NCI-H1092 treated with DMSO at 0.1 percent for 48 hours (cell line): Measurements from ENCODE around the gene HLA-B.

Experiments
- DNase-seq: peaks from one replicate; lab custom pipeline; 2025; lab: John Stamatoyannopoulos, UW

The HLA-B gene

DNA sequence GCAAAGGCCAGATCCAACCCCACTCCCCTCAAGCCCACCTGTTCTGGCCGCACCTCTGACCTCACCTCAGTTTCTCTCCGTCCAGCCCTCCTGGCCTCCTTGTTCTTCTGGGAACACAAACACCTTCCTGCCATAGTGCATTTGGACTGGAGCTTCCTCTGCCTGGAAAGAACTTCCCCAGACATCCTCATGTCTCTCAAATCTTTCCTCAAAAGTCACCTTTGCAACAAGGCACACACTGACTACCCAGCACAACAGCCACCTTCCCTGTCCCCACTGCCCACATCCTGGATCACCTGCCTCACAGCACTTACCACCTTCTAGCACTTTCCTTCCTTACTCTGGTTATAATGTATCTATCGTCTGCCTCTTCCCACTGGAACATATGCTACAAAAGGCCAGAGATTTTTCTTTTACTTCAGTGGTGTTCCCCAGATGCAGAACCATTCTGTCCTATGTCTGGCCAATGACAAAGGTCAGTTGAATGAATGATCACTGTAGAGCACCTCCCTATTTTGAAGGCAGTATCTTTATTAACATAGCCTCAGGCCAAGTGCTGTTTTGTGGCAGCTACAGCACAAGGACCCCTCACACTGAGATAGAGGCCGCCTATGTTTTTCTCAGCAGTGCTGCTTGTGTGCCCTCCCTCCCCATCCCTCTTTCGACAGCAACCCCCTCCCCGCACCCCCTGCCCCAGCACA is 4.1 kb downstream of the HLA-B start:
- no peak for DNase-seq

DNA sequence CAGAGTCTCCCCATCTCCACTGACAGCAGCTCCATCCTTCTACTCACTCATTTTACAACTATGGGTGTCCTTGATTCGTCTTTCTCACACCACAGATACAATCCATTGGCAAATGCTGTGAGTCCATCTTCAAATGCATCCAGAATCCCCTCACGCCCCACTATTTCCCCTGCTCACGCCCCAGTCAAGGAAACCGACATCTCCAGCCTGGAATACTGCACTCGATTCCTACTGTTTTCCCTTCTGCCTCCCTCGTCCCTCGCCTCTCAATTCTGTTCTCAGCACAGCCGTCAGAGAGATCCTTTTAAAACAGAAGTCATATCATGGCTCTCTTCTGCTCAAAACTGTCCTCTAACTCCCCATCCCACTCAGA is 4.7 kb downstream of the HLA-B start:
- no peak for DNase-seq

DNA sequence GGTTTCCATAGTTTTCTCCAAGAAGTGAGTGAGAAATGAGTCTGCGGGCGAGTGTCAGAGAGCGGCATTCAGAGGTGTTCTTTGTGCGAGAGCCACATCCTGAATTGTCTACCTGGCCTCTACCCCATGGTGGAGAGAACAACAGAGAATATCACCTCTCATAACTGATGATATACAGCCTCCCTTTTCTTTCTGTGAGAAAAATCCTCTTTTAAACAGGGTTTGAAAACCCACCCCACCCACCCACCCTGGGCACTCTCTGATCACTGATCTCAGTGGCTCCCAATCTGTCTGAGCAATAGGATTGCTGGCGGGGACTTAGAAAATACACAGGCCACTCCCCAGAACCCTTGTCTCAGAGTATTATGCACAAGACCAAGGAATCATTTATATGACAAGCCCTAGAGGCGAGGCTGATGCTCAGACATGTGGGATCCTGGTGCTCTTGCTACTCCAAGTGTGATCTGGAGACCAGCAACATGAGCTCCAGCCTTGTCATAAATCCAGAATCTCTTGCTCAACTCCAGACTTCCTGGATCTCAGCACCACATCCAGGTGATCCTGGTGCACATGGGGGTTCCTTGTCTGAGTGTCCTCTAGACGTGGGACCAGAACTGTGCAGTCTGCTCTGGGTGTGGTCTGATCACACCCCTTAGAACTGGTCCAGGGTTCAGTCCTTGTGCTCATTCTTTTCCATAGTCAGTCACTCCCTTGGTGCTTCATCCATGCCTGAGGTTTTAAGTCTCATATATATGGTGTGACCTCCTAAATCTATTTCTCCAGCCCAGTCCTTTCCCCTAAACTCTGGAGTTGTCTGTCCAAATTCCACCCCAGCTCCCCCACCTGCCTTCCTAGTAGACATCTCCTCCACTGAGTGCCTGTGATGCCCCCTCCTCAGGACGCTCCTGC is 5.3 kb downstream of the HLA-B start:
- DNase-seq, result no peak

DNA sequence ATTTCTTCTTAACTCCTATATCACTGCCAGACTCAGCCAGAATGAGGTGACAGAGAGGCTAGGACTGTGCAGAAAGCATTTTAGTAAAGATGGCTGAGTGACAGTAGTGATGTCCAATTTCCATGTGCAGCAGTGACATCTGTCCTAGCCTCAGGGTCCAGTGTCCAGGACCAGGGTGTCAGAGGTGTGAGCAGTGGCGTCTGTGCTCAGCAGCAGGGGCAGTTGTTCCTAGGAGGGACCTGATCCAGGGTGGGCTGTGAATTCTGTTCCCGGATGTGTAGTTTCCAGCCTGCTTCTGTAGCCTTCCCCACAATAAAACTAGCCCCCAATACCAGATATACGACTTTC is 6.0 kb downstream of the HLA-B start:
- DNase-seq, result no peak

DNA sequence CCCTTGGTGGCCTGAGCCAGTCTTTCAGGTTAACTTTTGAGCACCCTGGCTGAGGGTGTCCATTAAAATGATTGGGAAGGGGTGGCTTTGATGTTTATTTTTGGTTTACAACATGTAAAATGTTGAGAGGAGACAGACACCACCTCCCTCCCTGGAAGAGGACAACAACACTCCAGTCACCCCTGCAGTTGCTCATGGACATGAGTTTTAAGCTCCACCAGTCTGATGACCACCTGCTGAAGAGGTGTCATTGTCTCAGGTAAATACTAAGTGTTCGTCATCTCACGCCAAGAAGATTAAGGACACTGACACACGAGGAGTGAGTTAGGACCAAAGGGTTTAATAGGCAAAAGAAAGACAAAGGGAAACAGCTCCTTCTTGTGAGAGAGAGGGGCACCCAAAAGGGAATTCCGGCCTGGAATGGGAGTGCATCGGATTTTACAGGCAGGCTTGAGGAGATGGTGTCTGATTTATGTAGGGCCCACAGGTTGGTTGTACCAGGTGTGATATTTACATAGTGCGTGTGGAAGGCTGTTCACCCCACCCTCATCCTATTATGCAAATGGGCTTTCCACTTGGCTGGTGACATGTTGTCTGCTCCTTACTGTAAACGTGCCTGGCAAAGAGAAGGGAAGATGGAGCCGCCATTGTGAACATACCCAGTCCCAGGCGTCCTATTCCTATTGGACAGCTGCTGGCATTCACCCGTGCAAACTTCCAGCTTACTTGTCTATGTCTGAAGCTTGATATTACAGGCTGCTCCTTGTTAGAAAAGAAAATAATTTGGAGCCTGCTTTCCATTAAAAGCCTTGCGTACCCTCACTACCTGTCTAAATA is 6.6 kb downstream of the HLA-B start:
- DNase-seq, result no peak

DNA sequence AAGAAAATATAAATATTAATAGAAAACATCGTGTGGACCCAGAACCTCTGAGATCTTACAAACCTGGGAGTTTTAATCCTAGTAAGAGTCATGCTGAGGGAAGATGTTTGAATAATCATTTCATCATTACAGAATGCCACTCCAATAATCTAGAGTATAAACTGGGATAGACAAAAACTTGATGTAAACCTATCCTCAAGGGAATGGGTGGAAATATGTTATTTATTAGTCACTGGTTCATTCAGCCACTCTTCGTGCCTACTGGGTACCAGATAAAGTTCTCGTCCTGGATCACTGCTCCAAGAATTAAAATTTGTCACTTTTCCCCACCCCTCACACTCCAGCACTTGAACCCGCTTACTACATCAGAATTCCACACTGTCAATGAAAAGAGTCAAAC is 7.7 kb downstream of the HLA-B start:
- no peak for DNase-seq

DNA sequence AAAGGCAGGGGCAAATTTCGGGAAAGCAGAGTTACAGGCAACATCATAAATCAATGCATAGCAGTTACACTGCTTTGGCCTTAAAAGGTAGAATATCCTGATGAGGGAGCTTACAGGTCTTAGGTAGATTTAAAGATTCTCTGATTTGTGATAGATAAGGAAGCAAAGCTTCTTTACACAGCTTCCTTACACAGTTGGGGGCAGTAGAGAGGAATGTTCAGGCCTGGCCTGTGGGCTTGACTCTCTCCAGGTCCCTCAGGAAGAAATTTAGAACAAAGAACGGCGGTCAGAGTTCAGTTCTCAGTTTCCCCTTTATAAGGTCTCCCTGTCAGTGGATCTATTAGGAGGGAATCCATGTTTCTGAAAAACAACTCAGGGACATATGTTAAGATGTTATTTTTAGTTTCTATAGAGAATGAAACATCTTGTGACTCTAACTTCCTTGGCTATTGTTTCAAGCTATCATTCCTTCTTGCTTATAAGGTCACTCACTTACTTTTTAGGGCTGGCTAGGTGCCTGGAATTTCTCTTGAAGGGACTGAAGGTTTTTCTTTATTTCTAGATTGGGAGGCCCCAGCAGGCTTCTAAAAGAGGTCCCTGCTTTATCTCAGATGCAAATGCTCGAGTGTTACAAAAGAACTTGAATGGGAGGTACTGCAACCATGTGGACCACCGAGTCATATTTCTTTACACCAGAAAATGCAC is 11.8 kb downstream of the HLA-B start:
- no peak for DNase-seq

DNA sequence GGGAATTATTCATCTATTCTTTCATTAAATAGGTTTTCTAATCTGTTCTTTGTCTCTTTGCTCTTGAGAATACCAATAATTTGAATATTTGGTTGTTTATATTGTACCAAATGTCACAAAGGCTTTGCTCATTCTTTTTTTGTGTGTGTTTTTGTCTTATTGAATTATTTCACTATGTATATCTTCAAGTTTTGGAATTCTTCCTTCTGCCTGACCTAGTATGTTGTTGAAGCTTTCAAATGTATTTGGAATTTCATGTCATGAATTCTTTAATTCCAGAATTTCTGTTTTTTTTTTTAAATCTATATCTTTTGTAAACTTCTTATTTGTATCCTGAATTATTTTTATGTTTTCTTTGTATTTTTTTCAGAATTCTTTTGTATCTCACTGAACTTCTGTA is 16.8 kb downstream of the HLA-B start:
- no peak for DNase-seq

DNA sequence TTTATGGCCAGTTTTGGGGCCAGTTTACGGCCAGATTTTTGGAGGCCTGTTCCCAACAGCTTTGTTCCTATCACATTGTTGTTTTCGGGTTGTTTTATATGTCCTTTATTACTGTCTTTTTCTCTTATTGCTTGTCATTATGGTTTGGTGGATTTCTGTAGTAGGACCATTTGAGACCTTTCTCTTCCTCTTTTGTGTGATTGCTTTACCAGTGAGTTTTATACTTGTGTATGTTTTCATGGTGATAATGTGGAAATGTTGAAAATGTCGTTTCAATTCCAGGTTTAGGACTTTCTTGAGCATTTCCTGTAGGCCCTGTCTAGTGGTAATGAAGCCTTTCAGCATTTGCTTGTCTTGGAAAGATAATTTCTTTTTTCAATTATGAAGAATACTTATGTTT is 17.8 kb downstream of the HLA-B start:
- DNase-seq, result no peak

DNA sequence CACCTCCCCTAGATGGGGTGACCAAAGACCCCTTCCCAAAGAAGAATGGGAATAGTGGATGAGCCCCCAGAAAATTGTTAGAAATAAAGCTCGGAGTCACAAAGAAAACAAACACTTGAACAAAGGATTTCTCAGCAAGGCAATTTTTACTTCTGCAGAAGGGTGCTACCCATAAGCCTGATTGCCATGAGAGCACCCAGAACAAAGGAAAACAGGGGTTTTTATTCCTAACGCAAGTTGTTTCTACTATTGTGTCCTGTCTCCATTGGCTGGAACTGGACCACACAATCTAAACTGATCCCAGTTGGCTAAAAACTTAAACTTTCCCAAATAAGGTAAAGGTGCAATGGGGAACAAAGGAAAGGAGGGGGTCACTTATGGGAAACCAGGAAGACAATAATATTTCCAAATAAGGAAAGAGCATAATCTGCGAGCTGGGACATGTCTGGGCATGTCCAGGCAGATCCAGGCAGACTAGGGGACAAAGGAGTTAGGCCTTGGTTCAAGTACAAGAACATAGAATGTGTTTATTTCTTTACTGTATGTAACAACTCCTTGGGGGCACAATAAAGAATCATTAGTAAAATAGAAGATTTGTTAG is 20.0 kb downstream of the HLA-B start:
- no peak for DNase-seq

DNA sequence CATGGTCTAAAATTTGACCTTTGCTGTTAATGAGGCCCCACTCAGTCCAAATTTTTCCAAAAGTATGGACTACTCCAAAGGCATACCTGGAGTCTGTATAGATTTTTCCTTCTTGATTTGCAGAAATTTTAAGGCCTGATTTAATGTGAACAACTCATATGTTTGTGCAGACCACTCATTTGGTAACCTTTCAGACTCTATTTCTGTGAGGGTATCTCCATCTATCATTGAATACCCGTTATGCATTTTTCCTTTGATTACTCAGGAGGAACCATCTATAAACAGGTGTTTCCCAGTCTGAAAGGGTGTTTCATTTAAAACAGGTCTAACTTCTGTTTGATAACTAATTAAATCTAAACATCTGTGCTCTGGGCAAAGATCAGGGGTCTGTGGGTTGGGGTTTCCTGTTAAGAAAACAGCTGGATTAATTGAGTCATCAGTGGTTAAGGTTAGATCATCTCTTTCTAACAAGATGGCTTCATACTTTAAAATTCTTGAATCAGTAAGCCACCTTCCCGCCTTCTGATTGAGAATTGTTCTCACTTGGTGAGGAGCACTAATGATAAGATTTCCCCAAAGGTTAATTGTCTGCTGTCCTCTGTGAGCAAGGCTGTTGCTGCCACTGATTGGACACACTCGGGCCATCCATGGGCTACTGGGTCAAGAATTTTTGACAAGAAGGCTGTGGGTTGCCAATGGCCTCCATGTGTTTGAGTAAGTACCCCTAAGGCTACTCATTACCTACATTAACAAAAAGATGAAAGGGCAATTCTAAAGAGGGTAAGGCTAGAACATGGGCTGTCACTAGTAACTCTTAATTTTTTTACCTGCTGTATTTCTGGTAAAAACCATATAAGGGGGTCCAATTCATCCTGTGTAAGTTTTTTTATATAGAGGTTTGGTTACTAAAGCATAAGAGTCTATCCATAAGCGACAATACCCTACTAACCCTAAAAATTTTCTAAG is 24.1 kb downstream of the HLA-B start:
- no peak for DNase-seq

DNA sequence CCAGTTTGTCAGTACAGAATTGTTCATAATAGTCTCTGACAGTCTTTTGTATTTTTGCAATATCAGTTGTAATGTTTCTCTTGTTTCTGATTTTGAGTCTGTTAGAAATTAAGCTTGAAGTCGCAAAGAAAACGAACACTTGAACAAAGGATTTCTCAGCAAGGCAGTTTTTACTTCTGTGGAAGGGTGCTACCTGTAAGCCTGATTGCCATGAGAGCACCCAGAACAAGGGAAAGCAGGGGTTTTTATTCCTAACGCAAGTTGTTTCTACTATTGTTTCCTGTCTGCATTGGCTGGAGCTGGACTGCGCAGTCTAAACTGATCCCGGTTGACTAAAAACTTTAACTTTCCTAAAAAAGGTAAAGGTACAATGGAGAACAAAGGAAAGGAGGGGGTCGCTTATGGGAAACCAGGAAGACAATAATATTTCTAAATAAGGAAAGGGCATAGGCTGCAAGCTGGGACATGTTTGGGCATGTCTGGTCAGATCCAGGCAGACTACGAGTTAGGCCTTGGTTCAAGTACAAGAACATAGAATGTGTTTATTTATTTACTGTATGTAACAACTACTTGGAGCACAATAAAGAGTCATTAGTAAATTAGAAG is 28.5 kb downstream of the HLA-B start:
- no peak for DNase-seq

DNA sequence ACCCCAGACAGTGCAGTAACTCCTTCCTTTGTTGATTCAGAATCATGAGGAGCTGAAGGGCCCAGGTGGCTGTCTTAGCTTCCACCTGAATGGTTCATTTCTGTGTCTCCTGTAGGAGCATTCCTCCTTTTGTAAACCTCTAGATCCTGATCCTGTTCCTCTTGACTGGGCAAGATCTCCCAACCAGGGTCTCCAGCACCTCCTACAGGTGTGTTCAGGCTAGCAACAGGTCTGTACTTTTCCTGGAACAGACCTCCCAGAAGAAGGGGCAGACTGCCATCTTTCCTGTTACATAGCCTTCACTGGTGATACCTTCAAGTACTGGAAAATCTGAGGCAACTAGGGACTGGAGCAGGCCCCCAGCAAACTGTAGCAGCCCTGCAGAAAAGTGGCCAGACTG is 35.2 kb downstream of the HLA-B start:
- no peak for DNase-seq

DNA sequence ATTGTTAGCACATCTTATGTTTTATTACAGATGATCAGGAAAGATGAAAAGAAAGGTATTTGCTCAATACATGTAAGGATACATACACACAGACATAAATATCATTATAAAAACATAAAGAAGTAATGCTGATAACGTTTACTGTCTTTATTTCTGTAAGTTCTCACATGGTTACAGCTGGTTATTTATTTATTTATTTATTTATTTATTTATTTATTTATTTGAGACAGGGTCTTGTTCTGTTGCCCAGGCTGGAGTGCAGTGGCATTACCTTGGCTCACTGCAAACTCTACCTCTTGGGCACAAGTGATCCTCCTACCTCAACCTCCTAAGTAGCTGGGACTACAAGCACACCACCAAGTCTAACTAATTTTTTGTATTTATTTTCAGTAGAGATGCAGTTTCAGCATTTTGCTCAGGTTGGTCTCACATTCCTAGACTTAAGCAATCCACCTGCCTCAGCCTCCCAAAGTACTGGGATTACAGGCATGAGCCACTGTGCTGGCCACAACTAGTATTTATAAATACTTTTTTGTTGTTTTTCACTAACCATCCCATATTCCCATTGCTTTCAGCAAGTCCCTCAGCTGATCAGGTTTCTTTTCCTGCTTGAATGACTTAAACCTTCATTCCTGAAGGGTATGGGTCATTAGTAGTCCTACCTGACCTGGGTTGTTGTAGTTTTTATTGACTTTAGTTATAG is 35.8 kb downstream of the HLA-B start:
- no peak for DNase-seq

DNA sequence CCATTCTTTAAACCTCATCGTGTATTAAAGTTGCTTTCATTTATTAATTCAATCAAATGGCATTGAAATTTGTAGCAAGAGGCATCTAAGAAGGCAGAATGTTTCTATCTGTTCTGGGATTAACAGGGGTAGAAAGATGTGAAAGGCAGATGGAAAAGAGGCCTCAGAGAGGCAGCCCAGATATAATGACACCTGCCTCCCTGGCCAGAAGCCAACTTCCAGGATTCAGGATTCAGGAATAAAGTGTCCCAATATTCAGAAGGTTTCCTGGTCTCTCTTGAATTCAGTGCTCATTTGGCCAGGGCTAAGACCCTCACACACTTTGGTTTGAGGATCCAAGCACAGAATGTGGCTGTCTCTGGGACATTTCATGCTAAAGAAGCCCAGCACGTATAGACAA is 39.9 kb downstream of the HLA-B start:
- DNase-seq, result no peak

DNA sequence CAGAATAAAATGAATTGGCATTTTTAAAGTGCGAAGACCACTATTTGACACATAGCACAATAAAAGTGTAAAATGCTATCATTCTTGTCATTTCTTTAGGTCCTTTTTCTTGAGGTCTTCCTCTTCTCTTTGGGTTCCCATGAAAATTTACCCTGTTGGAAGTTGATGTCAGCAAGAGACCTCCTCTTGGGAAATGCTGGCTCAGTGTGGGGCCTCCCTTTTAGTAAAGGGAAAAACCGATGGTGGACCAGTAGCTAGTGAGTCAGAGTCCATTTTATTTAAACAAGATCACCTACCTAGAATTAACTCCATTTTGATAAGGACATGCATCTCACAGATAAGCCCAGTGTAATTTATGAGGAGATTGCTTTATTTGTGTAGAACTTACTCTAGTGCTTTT is 47.3 kb downstream of the HLA-B start:
- no peak for DNase-seq

DNA sequence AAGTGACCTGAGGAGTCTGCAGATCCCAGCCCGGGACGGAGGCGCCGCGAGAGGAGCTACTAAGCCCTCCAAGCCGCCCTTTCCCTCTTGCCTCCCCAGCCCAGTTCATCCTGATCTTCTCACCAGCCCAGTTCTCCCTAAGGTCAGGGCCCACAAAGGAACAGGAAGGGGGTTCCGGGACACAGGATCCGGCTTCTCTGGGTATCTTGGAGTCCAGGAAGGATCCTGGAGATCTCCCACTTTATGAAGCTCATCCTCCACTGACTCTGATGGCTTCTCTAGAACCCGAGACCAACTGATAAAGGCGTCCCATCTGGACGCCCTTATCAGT is 48.2 kb downstream of the HLA-B start:
- no peak for DNase-seq

DNA sequence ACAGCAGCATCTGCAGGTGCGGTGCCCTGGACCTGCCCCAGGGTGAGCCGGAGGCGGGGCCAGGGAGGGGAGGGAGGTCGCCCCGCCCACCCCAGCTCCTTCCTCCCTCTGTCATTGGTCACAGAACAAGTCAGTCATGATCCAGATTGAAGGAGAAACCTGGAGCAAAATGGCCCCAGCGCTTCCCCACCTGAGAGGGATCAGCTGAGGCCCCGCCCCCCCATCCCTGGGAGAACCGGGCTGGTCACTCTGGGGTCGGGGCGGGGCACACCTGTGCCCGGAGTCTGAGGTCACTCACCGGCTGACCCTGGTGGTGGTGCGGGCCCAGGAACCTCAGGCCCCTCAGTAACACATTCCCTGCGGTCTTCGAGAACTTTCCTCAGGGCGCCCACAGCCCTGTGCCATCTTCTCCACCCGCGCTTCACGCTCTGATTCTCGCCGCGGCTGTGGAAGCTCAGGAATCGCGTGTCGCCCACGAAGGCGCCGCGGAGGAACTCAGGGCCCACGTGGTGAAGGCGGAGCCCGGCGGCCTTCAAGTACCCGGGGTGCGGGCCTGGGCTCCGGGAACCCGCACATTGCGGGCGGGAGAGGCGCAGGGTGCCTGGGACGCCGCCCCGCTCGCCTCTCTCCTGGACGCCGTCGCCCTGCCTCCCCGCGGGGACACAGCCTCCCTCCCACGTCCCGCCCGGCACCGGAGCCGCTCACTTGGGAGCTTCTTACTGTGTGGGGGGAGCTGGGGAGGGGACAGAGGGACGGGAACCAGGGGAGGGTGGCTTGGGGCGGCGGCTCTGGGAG is 48.7 kb downstream of the HLA-B start:
- no peak for DNase-seq

DNA sequence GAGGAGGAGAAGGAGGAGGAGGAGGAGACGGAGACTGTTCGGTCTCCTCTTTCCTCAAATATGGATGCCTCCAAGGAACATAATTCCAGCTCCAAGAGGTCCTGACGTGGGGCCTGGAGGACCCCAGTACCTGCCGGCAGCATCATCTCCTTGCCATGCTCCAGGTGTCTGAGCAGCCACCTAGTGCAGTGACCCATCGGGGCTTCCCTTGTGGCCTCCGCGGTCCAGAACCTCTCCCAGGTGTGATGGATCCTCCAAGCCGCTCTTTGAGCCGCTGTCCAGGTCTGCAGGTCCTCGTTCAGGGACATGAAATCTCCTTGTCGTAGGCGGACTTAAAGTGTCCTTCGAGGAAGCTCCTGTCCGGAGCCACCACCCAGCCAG is 49.3 kb downstream of the HLA-B start:
- DNase-seq, result no peak
